Neural cell (in vitro differentiated cells): ENCODE measurements around the gene CMTM8. TPM values are rescaled to one million over a fixed set of nuclear protein-coding genes. Genes with fewer than 3 reads are reported as not detected.

ENCODE experiments used
- H2AFZ ChIP-seq: fragments of 200-600, 300-800 bp; sonication (generic), shearing (Covaris generic); 2 replicates; pipeline ENCODE4 v1.6.0; 2014; ENCODE audit warnings: low read depth, mild to moderate bottlenecking, antibody characterized with exemption, low read length, moderate library complexity
- H3F3A ChIP-seq: fragments of 200-600 bp; shearing (Covaris generic); 2 replicates; pipeline ENCODE4 v1.6.1; 2016; ENCODE audit warnings: mild to moderate bottlenecking, moderate library complexity, mixed read lengths, antibody characterized with exemption, low read length; ENCODE audit not compliant: insufficient read depth, poor library complexity, severe bottlenecking
- H3K27ac ChIP-seq: fragments of 200-600, 300-800 bp; sonication (generic), shearing (Covaris generic); 2 replicates; pipeline ENCODE4 v1.5.1; 2014; ENCODE audit warnings: mild to moderate bottlenecking, low read length, moderate library complexity
- H3K27me3 ChIP-seq: fragments of 300-800, 200-600 bp; sonication (generic), shearing (Covaris generic); 2 replicates; pipeline ENCODE4 v1.6.0; 2014; ENCODE audit warnings: mild to moderate bottlenecking, low read depth, low read length, moderate library complexity; ENCODE audit not compliant: insufficient read depth
- H3K36me3 ChIP-seq: fragments of 300-800, 200-600 bp; sonication (generic), shearing (Covaris generic); 2 replicates; pipeline ENCODE4 v1.5.1; 2014; ENCODE audit warnings: mild to moderate bottlenecking, antibody characterized with exemption, low read length, moderate library complexity; ENCODE audit not compliant: insufficient read depth
- H3K4me2 ChIP-seq: fragments of 300-800, 200-600 bp; sonication (generic), shearing (Covaris generic); 2 replicates; pipeline ENCODE4 v1.6.0; 2014; ENCODE audit warnings: mild to moderate bottlenecking, low read length
- H3K4me3 ChIP-seq: fragments of 300-800, 200-600 bp; sonication (generic), shearing (Covaris generic); 2 replicates; pipeline ENCODE4 v1.5.1; 2014; ENCODE audit warnings: mild to moderate bottlenecking, low read length, moderate library complexity
- H3K79me2 ChIP-seq: fragments of 200-600 bp; shearing (Covaris generic); replicated peaks from 2 replicates; pipeline ENCODE4 v1.6.0; 2014; ENCODE audit warnings: mild to moderate bottlenecking, low read length, moderate library complexity; ENCODE audit not compliant: insufficient read depth
- H3K9ac ChIP-seq: fragments of 300-800, 200-600 bp; sonication (generic), shearing (Covaris generic); 2 replicates; pipeline ENCODE4 v1.6.1; 2016; ENCODE audit warnings: mild to moderate bottlenecking, low read length, mixed read lengths
- H3K9me2 ChIP-seq: fragments of 200-600 bp; shearing (Covaris generic); 2 replicates; pipeline ENCODE4 v1.6.1; 2016; ENCODE audit warnings: mild to moderate bottlenecking, low read length, mixed read lengths; ENCODE audit not compliant: insufficient read depth
- H3K9me3 ChIP-seq: fragments of 200-600, 300-800 bp; sonication (generic), shearing (Covaris generic); 2 replicates; pipeline ENCODE4 v1.6.1; 2016; ENCODE audit warnings: mild to moderate bottlenecking, mixed run types, low read length, moderate library complexity, mixed read lengths
- H4K20me1 ChIP-seq: fragments of 200-600 bp; shearing (Covaris generic); 2 replicates; pipeline ENCODE4 v1.6.1; 2016; ENCODE audit warnings: mild to moderate bottlenecking, mixed run types; ENCODE audit not compliant: insufficient read depth
- EP300 ChIP-seq: fragments of 450-650 bp; conservative IDR thresholded peaks from 2 replicates; pipeline ENCODE4 v1.6.1; 2014; ENCODE audit warnings: antibody characterized with exemption, mild to moderate bottlenecking, moderate library complexity; ENCODE audit not compliant: poor library complexity, severe bottlenecking
- EZH2 ChIP-seq: fragments of 200-600, 300-800 bp; shearing (Covaris generic), sonication (generic); IDR thresholded peaks from 2 replicates; pipeline ENCODE4 v1.6.1; 2014; ENCODE audit warnings: antibody characterized with exemption, low read length, borderline replicate concordance, mild to moderate bottlenecking; ENCODE audit not compliant: insufficient read depth, poor library complexity, severe bottlenecking
- MXI1 ChIP-seq: fragments of 450-650 bp; conservative IDR thresholded peaks from 2 replicates; pipeline ENCODE4 v1.6.1; 2014; ENCODE audit warnings: antibody characterized with exemption, mild to moderate bottlenecking; ENCODE audit not compliant: poor library complexity, severe bottlenecking
- POLR2AphosphoS5 ChIP-seq: IDR thresholded peaks from 2 replicates; pipeline ENCODE4 v1.6.1; 2012
- RAD21 ChIP-seq: fragments of 450-650 bp; conservative IDR thresholded peaks from 2 replicates; pipeline ENCODE4 v1.6.1; 2014; ENCODE audit warnings: antibody characterized with exemption, mild to moderate bottlenecking, moderate library complexity
- SMC3 ChIP-seq: fragments of 450-650 bp; conservative IDR thresholded peaks from 2 replicates; pipeline ENCODE4 v1.6.1; 2014; ENCODE audit warnings: antibody characterized with exemption, mild to moderate bottlenecking, moderate library complexity; ENCODE audit not compliant: poor library complexity
- TAF1 ChIP-seq: IDR thresholded peaks from 2 replicates; pipeline ENCODE4 v1.6.1; 2012; ENCODE audit warnings: low read depth
- polyA plus RNA-seq: library from polyadenylated mRNA; depleted of rRNA; stranded (reverse); fragments of >200 nt; gene quantifications from 2 replicates; pipeline ENCODE4 v1.2.3, GENCODE V29; 2014
- TF ChIP-seq, protein P1 (sequence below): fragments of 450-650 bp; IDR thresholded peaks from 2 replicates; pipeline ENCODE4 v1.5.1; 2014; ENCODE audit warnings: antibody characterized with exemption, mild to moderate bottlenecking, moderate library complexity; ENCODE audit not compliant: poor library complexity, severe bottlenecking
- TF ChIP-seq, protein P2 (sequence below): IDR thresholded peaks from 2 replicates; pipeline ENCODE4 v1.6.1; 2012; ENCODE audit warnings: borderline replicate concordance

The CMTM8 gene
- polyA plus RNA-seq, 1 donor from 2014 or later, result not detected

GRCh38 chr3:32352563-32352962 lies 114.1 kb downstream of the CMTM8 start:
- Histone ChIP-seq H3K36me3 (no peaks in the 10 kb centered on the region), H3K9ac (no peak overlapping the region), H2AFZ (no peak overlapping the region), H3F3A (no peaks in the 10 kb centered on the region), H3K4me2 (no peak overlapping the region), H3K9me3 (no peaks in the 10 kb centered on the region), H3K4me3 (no peak overlapping the region), H3K9me2 (no peaks in the 10 kb centered on the region), H3K27me3 (no peaks in the 10 kb centered on the region), H3K79me2 (no peaks in the 10 kb centered on the region), H4K20me1 (no peaks in the 10 kb centered on the region), H3K27ac (no peak overlapping the region)
- TF ChIP-seq MXI1, result no peak
- TF ChIP-seq, protein P1, sequence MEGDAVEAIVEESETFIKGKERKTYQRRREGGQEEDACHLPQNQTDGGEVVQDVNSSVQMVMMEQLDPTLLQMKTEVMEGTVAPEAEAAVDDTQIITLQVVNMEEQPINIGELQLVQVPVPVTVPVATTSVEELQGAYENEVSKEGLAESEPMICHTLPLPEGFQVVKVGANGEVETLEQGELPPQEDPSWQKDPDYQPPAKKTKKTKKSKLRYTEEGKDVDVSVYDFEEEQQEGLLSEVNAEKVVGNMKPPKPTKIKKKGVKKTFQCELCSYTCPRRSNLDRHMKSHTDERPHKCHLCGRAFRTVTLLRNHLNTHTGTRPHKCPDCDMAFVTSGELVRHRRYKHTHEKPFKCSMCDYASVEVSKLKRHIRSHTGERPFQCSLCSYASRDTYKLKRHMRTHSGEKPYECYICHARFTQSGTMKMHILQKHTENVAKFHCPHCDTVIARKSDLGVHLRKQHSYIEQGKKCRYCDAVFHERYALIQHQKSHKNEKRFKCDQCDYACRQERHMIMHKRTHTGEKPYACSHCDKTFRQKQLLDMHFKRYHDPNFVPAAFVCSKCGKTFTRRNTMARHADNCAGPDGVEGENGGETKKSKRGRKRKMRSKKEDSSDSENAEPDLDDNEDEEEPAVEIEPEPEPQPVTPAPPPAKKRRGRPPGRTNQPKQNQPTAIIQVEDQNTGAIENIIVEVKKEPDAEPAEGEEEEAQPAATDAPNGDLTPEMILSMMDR, result no peak
- no peak for TF ChIP-seq SMC3
- no peak for TF ChIP-seq POLR2AphosphoS5
- TF ChIP-seq RAD21, result no peak
- no peak for TF ChIP-seq EP300
- TF ChIP-seq EZH2, result no peak
- TF ChIP-seq, protein P2, sequence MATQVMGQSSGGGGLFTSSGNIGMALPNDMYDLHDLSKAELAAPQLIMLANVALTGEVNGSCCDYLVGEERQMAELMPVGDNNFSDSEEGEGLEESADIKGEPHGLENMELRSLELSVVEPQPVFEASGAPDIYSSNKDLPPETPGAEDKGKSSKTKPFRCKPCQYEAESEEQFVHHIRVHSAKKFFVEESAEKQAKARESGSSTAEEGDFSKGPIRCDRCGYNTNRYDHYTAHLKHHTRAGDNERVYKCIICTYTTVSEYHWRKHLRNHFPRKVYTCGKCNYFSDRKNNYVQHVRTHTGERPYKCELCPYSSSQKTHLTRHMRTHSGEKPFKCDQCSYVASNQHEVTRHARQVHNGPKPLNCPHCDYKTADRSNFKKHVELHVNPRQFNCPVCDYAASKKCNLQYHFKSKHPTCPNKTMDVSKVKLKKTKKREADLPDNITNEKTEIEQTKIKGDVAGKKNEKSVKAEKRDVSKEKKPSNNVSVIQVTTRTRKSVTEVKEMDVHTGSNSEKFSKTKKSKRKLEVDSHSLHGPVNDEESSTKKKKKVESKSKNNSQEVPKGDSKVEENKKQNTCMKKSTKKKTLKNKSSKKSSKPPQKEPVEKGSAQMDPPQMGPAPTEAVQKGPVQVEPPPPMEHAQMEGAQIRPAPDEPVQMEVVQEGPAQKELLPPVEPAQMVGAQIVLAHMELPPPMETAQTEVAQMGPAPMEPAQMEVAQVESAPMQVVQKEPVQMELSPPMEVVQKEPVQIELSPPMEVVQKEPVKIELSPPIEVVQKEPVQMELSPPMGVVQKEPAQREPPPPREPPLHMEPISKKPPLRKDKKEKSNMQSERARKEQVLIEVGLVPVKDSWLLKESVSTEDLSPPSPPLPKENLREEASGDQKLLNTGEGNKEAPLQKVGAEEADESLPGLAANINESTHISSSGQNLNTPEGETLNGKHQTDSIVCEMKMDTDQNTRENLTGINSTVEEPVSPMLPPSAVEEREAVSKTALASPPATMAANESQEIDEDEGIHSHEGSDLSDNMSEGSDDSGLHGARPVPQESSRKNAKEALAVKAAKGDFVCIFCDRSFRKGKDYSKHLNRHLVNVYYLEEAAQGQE, result no peak
- TF ChIP-seq TAF1, result no peak

DNA sequence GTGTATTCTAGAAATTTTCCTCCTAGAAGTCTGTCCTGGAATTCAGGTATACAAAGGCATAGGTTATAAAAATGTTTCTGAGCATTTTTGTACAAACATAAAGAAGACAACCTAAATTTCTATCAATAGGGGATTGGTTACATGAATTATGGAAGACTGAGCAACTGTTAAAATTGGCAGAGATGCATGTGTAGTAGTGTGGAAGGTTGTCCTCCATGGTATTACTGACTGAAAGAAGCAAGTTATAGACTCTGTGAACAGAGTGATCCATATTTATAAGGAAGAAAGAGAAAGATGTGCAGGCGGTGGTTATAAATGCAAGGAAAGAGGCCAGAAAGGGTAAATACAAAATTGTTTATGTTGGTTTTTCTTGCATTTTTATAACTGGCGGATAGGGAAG lies 114.9 kb downstream of the CMTM8 start:
- no peaks in the 10 kb centered on the region for H3K36me3 ChIP-seq
- H3K9ac ChIP-seq, result no peak overlapping the region

More for the DNA sequence above, 114.9 kb downstream of the CMTM8 start:
- no peaks in the 10 kb centered on the region for H3K79me2 ChIP-seq
- H2AFZ ChIP-seq, result no peak overlapping the region
- no peak for TF ChIP-seq RAD21
- no peak for TF ChIP-seq EP300
- TF ChIP-seq SMC3, result no peak
- TF ChIP-seq TAF1, result no peak
- TF ChIP-seq EZH2, result no peak
- TF ChIP-seq, protein P2, result no peak
- no peak for TF ChIP-seq POLR2AphosphoS5
- TF ChIP-seq MXI1, result no peak
- no peaks in the 10 kb centered on the region for H3K9me3 ChIP-seq
- H3K9me2 ChIP-seq, result no peaks in the 10 kb centered on the region
- H4K20me1 ChIP-seq, result no peaks in the 10 kb centered on the region
- H3K4me2 ChIP-seq, result no peak overlapping the region
- no peak overlapping the region for H3K4me3 ChIP-seq
- H3F3A ChIP-seq, result no peaks in the 10 kb centered on the region
- no peaks in the 10 kb centered on the region for H3K27me3 ChIP-seq
- no peak overlapping the region for H3K27ac ChIP-seq
